Trophoblast cell (in vitro differentiated cells and primary cell): ENCODE data around the gene LIPC.

Experiments used
- DNase-seq, 2 donors: peaks; one replicate each; pipeline ENCODE4 v3.0.0-alpha.2; 2016
- H2AFZ ChIP-seq: 2 replicates; pipeline ENCODE4 v1.6.1; 2013; ENCODE audit warnings: low read length, moderate library complexity, mild to moderate bottlenecking; ENCODE audit not compliant: insufficient read depth, poor library complexity
- H2AK5ac ChIP-seq: 2 replicates; pipeline ENCODE4 v1.6.1; 2013; ENCODE audit warnings: mild to moderate bottlenecking, low read length
- H2BK120ac ChIP-seq: 2 replicates; pipeline ENCODE4 v1.6.1; 2013; ENCODE audit warnings: low read length, mild to moderate bottlenecking, moderate library complexity; ENCODE audit not compliant: insufficient read depth, poor library complexity
- H2BK12ac ChIP-seq: 2 replicates; pipeline ENCODE4 v1.6.1; 2013; ENCODE audit warnings: mild to moderate bottlenecking, low read length, moderate library complexity
- H2BK5ac ChIP-seq: 2 replicates; pipeline ENCODE4 v1.6.1; 2013; ENCODE audit warnings: low read length, low read depth, moderate library complexity, mild to moderate bottlenecking; ENCODE audit not compliant: poor library complexity
- H3K14ac ChIP-seq: 2 replicates; pipeline ENCODE4 v1.6.1; 2013; ENCODE audit warnings: mild to moderate bottlenecking, low read length
- H3K18ac ChIP-seq: 2 replicates; pipeline ENCODE4 v1.6.1; 2013; ENCODE audit warnings: mild to moderate bottlenecking, low read length
- H3K23ac ChIP-seq: 2 replicates; pipeline ENCODE4 v1.6.1; 2013; ENCODE audit warnings: low read length
- H3K27ac ChIP-seq: 2 replicates; pipeline ENCODE4 v1.5.1; 2013; ENCODE audit warnings: low read depth, mild to moderate bottlenecking, inconsistent platforms, low read length, moderate library complexity
- H3K27me3 ChIP-seq: 2 replicates; pipeline ENCODE4 v1.6.1; 2013; ENCODE audit warnings: inconsistent platforms, mild to moderate bottlenecking, low read length, moderate library complexity; ENCODE audit not compliant: insufficient read depth
- H3K36me3 ChIP-seq, 2 experiments: 1 replicate in 1 of 2; 2 replicates in 1 of 2; pipeline ENCODE4 v1.6.1; 2013; ENCODE audit warnings: low read length in 2 of 2, mild to moderate bottlenecking in 2 of 2, moderate library complexity in 1 of 2; ENCODE audit not compliant: insufficient read depth in 2 of 2, control insufficient read depth in 1 of 2
- H3K4ac ChIP-seq: 2 replicates; pipeline ENCODE4 v1.6.1; 2013; ENCODE audit warnings: low read depth, mild to moderate bottlenecking, low read length, moderate library complexity
- H3K4me1 ChIP-seq, 2 experiments: 1 replicate in 1 of 2; 2 replicates in 1 of 2; pipeline ENCODE4 v1.6.1; 2013; ENCODE audit warnings: low read length in 2 of 2, mild to moderate bottlenecking in 2 of 2, moderate library complexity in 1 of 2; ENCODE audit not compliant: insufficient read depth in 2 of 2, control insufficient read depth in 1 of 2
- H3K4me2 ChIP-seq: 2 replicates; pipeline ENCODE4 v1.6.1; 2013; ENCODE audit warnings: inconsistent platforms, mild to moderate bottlenecking, low read length, moderate library complexity
- H3K4me3 ChIP-seq: 2 replicates; pipeline ENCODE4 v1.5.1; 2013; ENCODE audit warnings: mild to moderate bottlenecking, low read depth, low read length, inconsistent platforms
- H3K79me1 ChIP-seq: one replicate; pipeline ENCODE4 v1.6.1; 2013; ENCODE audit warnings: low read length
- H3K79me2 ChIP-seq: 2 replicates; pipeline ENCODE4 v1.6.1; 2013; ENCODE audit warnings: low read length, mild to moderate bottlenecking; ENCODE audit not compliant: control insufficient read depth, insufficient read depth, poor library complexity
- H3K9ac ChIP-seq: 2 replicates; pipeline ENCODE4 v1.6.1; 2013; ENCODE audit warnings: mild to moderate bottlenecking, low read length
- H3K9me3 ChIP-seq: 2 replicates; pipeline ENCODE4 v1.6.1; 2013; ENCODE audit warnings: low read depth, mild to moderate bottlenecking, control low read depth, inconsistent platforms, low read length; ENCODE audit not compliant: insufficient read depth
- H4K12ac ChIP-seq: 2 replicates; pipeline ENCODE4 v1.6.1; 2013; ENCODE audit warnings: low read depth, mild to moderate bottlenecking, low read length, moderate library complexity
- H4K8ac ChIP-seq: 2 replicates; pipeline ENCODE4 v1.6.1; 2013; ENCODE audit warnings: low read depth, mild to moderate bottlenecking, low read length, moderate library complexity
- H4K91ac ChIP-seq: one replicate; pipeline ENCODE4 v1.6.1; 2013; ENCODE audit warnings: low read depth, mild to moderate bottlenecking, low read length, moderate library complexity
- WGBS: extraction: QIAGEN DNeasy Blood & Tissue Kit; methylation state at CpG from one replicate; pipeline ENCODE4 v1.1.7; 2013; ENCODE audit warnings: missing lambda C conversion rate; ENCODE audit not compliant: insufficient read length, insufficient coverage; ENCODE audit errors: extremely low coverage; 5-methylcytosine and 5-hydroxymethylcytosine counted together

LIPC gene

GRCh38 chr15:58522865-58523264 lies 91.1 kb downstream of the LIPC start:
- no peak overlapping the region for H3K4me2 ChIP-seq
- WGBS: no CpG with 5 or more reads among the region's 9 CpGs

DNA sequence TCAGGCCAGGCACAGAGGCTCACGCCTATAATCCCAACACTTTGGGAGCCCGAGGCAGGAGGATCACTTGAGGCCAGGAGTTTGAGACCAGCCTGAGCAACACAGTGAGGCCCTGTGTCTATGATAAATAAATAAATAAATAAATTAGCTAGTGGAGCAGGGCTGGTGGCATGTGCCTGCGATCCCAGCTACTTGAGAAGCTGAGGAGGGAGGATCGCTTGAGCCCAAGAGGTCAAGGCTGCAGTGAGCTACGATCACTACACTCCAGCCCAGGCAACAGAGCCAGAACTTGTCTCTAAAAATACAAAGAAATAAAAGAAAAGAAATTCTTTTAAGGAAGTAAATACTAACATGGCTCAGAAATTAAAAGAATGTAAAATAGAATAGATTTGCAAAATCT lies 91.8 kb downstream of the LIPC start:
- Histone ChIP-seq H3K23ac (no peak overlapping the region), H4K12ac (no peak overlapping the region), H3K79me2 (peaks cover 2% of the 10 kb centered on the region), H4K8ac (no peak overlapping the region), H3K4me3 (no peak overlapping the region), H3K14ac (no peak overlapping the region), H3K18ac (no peak overlapping the region), H3K4me2 (no peak overlapping the region), H3K9me3 (no peaks in the 10 kb centered on the region), H2AK5ac (no peak overlapping the region), H3K27ac (no peak overlapping the region), H4K91ac (no peak overlapping the region), H2BK12ac (no peak overlapping the region), H3K36me3 (no peaks in the 10 kb centered on the region), H3K9ac (no peak overlapping the region), H2BK5ac (no peak overlapping the region), H3K27me3 (no peaks in the 10 kb centered on the region), H3K4me1 (peaks cover 23 to 27% of the 10 kb centered on the region in 2 experiments), H3K79me1 (peaks cover 30% of the 10 kb centered on the region), H2BK120ac (no peak overlapping the region), H2AFZ (no peak overlapping the region), H3K4ac (no peak overlapping the region)
- no CpG with 5 or more reads among the region's 5 CpGs for WGBS
- no peak for DNase-seq

More at GRCh38 chr15:58522865-58523264, 91.1 kb downstream of the LIPC start:
- Histone ChIP-seq H3K79me2 (peaks cover 2% of the 10 kb centered on the region), H3K27me3 (no peaks in the 10 kb centered on the region), H3K9ac (no peak overlapping the region), H2BK5ac (no peak overlapping the region), H3K23ac (no peak overlapping the region), H3K9me3 (no peaks in the 10 kb centered on the region), H3K27ac (no peak overlapping the region), H3K4me3 (no peak overlapping the region), H2BK12ac (peak overlapping the region; percentile 98), H3K79me1 (peaks cover 31% of the 10 kb centered on the region), H4K8ac (no peak overlapping the region), H3K4ac (no peak overlapping the region), H2BK120ac (peak overlapping the region; percentile 50), H3K4me1 (peaks cover 21 to 26% of the 10 kb centered on the region in 2 experiments), H2AFZ (no peak overlapping the region), H4K12ac (no peak overlapping the region), H2AK5ac (peak overlapping the region; percentile 47), H3K36me3 (no peaks in the 10 kb centered on the region), H3K18ac (no peak overlapping the region), H3K14ac (peak overlapping the region; percentile 47), H4K91ac (peak overlapping the region; percentile 90)
- DNase-seq: peak in 1 of 2 donors; percentile 44

GRCh38 chr15:58524247-58524646 lies 92.5 kb downstream of the LIPC start:
- Histone ChIP-seq H3K27me3 (no peaks in the 10 kb centered on the region), H3K9ac (no peak overlapping the region), H2AFZ (no peak overlapping the region), H3K79me2 (peaks cover 2% of the 10 kb centered on the region), H2BK5ac (no peak overlapping the region), H3K14ac (no peak overlapping the region), H3K23ac (no peak overlapping the region), H3K79me1 (peaks cover 32% of the 10 kb centered on the region), H3K4me3 (no peak overlapping the region), H2BK12ac (no peak overlapping the region), H3K9me3 (no peaks in the 10 kb centered on the region), H4K8ac (no peak overlapping the region), H3K4me2 (no peak overlapping the region), H3K4ac (no peak overlapping the region), H3K4me1 (peaks cover 25 to 29% of the 10 kb centered on the region in 2 experiments), H2AK5ac (no peak overlapping the region), H3K18ac (no peak overlapping the region), H3K36me3 (no peaks in the 10 kb centered on the region), H4K91ac (no peak overlapping the region), H3K27ac (no peak overlapping the region), H4K12ac (no peak overlapping the region), H2BK120ac (no peak overlapping the region)
- no CpG with 5 or more reads among the region's 2 CpGs for WGBS
- peak in 1 of 2 donors; percentile 69 for DNase-seq

DNA sequence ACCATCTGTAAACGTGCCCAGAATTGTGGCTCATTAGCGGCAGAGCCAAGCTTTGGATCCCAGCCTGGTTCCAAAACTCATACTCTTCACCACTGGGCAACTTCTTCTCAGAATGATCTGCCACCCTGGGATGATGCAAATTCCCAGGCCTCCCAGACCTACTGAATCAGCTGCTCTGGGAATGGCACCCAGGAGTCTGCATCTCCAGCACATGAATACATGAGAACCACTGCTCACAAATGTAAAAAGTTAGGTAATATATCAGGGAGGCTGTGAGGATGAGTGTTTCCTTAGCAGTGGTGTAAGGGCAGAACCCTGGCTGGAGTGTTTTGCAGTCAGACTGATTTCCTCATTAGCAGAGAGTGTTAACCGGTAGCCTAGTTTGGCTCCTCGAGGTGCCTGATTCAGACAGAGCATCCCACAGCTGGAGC lies 94.2 kb downstream of the LIPC start:
- Histone ChIP-seq H3K27me3 (no peaks in the 10 kb centered on the region), H2BK120ac (no peak overlapping the region), H2AK5ac (peak overlapping the region; percentile 50), H3K14ac (peak overlapping the region; percentile 18), H3K4ac (no peak overlapping the region), H2BK5ac (no peak overlapping the region), H4K12ac (no peak overlapping the region), H2BK12ac (peak overlapping the region; percentile 45), H3K79me2 (peaks cover 2% of the 10 kb centered on the region), H3K4me2 (no peak overlapping the region), H3K9me3 (no peaks in the 10 kb centered on the region), H3K4me1 (peaks cover 22% of the 10 kb centered on the region in 2 experiments), H3K4me3 (no peak overlapping the region), H3K18ac (no peak overlapping the region), H2AFZ (no peak overlapping the region), H3K27ac (no peak overlapping the region), H3K79me1 (peaks cover 25% of the 10 kb centered on the region), H3K36me3 (no peaks in the 10 kb centered on the region), H4K91ac (no peak overlapping the region), H3K9ac (no peak overlapping the region), H4K8ac (no peak overlapping the region), H3K23ac (no peak overlapping the region)
- WGBS: no CpG with 5 or more reads among the region's 4 CpGs
- no peak for DNase-seq
